WTC11 (cell line): ENCODE data around the gene TXNDC2. TPM values are rescaled to one million over a fixed set of nuclear protein-coding genes. Genes with fewer than 3 reads are reported as not detected.

Source experiments
- ATAC-seq: fragments of 200-7000 bp; cut with Tn5 transposase; 2 replicates; pipeline ENCODE4 v1.10.0; 2021; ENCODE audit warnings: mild to moderate bottlenecking, moderate library complexity
- CTCF ChIA-PET: fragments of 300-600 bp; sonication (Branson Sonifier 250); formaldehyde crosslinking; loops from one replicate; lab custom pipeline; 2021; ENCODE audit warnings: antibody characterized with exemption; lab: Charles Lee
- POLR2A ChIA-PET: fragments of 350-600 bp; sonication (Branson Sonifier 250); formaldehyde crosslinking; loops from one replicate; lab custom pipeline; 2021; ENCODE audit warnings: antibody characterized with exemption; lab: Charles Lee
- DNase-seq: peaks from one replicate; pipeline ENCODE4 v3.0.0; 2021; ENCODE audit warnings: low spot score
- H3K27ac Mint-ChIP-seq: 2 replicates; pipeline ENCODE4 v1.8.0; 2021; ENCODE audit warnings: mixed read lengths
- H3K27me3 Mint-ChIP-seq: 2 replicates; pipeline ENCODE4 v1.8.0; 2021; ENCODE audit warnings: low read depth, mild to moderate bottlenecking, moderate library complexity, mixed read lengths
- H3K36me3 Mint-ChIP-seq: 2 replicates; pipeline ENCODE4 v1.8.0; 2021; ENCODE audit warnings: mixed read lengths
- H3K4me1 Mint-ChIP-seq: 2 replicates; pipeline ENCODE4 v1.8.0; 2022; ENCODE audit warnings: mixed read lengths
- H3K4me3 Mint-ChIP-seq: 2 replicates; pipeline ENCODE4 v1.8.0; 2021; ENCODE audit warnings: mild to moderate bottlenecking, moderate library complexity, mixed read lengths
- H3K9me3 Mint-ChIP-seq: 2 replicates; pipeline ENCODE4 v1.8.0; 2021; ENCODE audit warnings: mixed read lengths
- ATF2 ChIP-seq: sonication (generic); formaldehyde crosslinking; IDR thresholded peaks from 2 replicates; pipeline ENCODE4 v1.8.1; 2022; ENCODE audit warnings: low read depth, missing genetic modification reagents, borderline replicate concordance
- CTCF ChIP-seq: fragments of 200-600 bp; IDR thresholded peaks from 2 replicates; pipeline ENCODE4 v1.8.0; 2022; ENCODE audit warnings: antibody characterized with exemption
- GRHL2 ChIP-seq: fragments of 250-450 bp; sonication (Bioruptor Pico); IDR thresholded peaks from 2 replicates; pipeline ENCODE4 v1.8.0; 2022; ENCODE audit warnings: mild to moderate bottlenecking, moderate library complexity; ENCODE audit not compliant: insufficient replicate concordance, severe bottlenecking
- HMGXB4 ChIP-seq: sonication (generic); formaldehyde crosslinking; IDR thresholded peaks from 2 replicates; pipeline ENCODE4 v1.8.1; 2023; ENCODE audit warnings: mild to moderate bottlenecking, moderate library complexity, missing genetic modification reagents
- MLX ChIP-seq: sonication (generic); formaldehyde crosslinking; IDR thresholded peaks from 2 replicates; pipeline ENCODE4 v1.8.1; 2023; ENCODE audit warnings: mild to moderate bottlenecking, missing genetic modification reagents, moderate library complexity
- MXD4 ChIP-seq: fragments of 250-450 bp; sonication (Bioruptor Pico); IDR thresholded peaks from 2 replicates; pipeline ENCODE4 v1.8.0; 2021; ENCODE audit warnings: mild to moderate bottlenecking, moderate library complexity, borderline replicate concordance
- MYBL2 ChIP-seq: sonication (generic); formaldehyde crosslinking; IDR thresholded peaks from 2 replicates; pipeline ENCODE4 v1.8.1; 2023; ENCODE audit warnings: mild to moderate bottlenecking, moderate library complexity, missing genetic modification reagents
- NR1H2 ChIP-seq: sonication (generic); formaldehyde crosslinking; IDR thresholded peaks from 2 replicates; pipeline ENCODE4 v1.9.0; 2021; ENCODE audit warnings: mild to moderate bottlenecking, moderate library complexity, missing genetic modification reagents
- PRDM15 ChIP-seq: sonication (generic); formaldehyde crosslinking; IDR thresholded peaks from 2 replicates; pipeline ENCODE4 v1.8.0; 2022; ENCODE audit warnings: missing genetic modification reagents
- RELA ChIP-seq: sonication (generic); formaldehyde crosslinking; IDR thresholded peaks from 2 replicates; pipeline ENCODE4 v1.8.1; 2022; ENCODE audit warnings: missing genetic modification reagents, mild to moderate bottlenecking, borderline replicate concordance
- SMAD4 ChIP-seq: sonication (generic); formaldehyde crosslinking; IDR thresholded peaks from 2 replicates; pipeline ENCODE4 v1.8.0; 2022; ENCODE audit warnings: mild to moderate bottlenecking, missing genetic modification reagents
- ZNF317 ChIP-seq: sonication (generic); formaldehyde crosslinking; IDR thresholded peaks from 2 replicates; pipeline ENCODE4 v1.8.1; 2023; ENCODE audit warnings: low read depth, mild to moderate bottlenecking, moderate library complexity, missing genetic modification reagents, borderline replicate concordance
- total RNA-seq: library from RNA; stranded (reverse); gene quantifications from 3 replicates; pipeline ENCODE4 v1.2.3, GENCODE V29; 2021

Gene TXNDC2
- total RNA-seq, 1 experiment from 2014 or later = 0.26 TPM

GRCh38 chr18:9913526-9914333, 28.0 kb downstream of the TXNDC2 start, which contains the start of gene VAPA (continued):
- TF ChIP-seq PRDM15 (CRISPR knock-in tag) = peak; percentile 20; the same call in 1 of the 2 replicates
- TF ChIP-seq SMAD4 (CRISPR knock-in tag) = 0 out of 2 replicates have a peak, but pooled peaks have one; percentile 36
- TF ChIP-seq MLX = no peak
- TF ChIP-seq RELA (CRISPR knock-in tag) = peak; percentile 24; the same call in 1 of the 2 replicates
- TF ChIP-seq MYBL2 (CRISPR knock-in tag) = peak; percentile 34; the same call in 1 of the 2 replicates
- TF ChIP-seq ATF2 (CRISPR knock-in tag) = no peak

GRCh38 chr18:9914334-9914583, 28.5 kb downstream of the TXNDC2 start:
- CTCF ChIA-PET = interaction anchor here (0.5 to 1.3 kb wide), 5 partner anchors 10 to 955 kb away, joined by 3 read pairs; no protein-coding TSS in a partner anchor
- TF ChIP-seq MYBL2 (CRISPR knock-in tag) (peak; percentile 9; the same call in 1 of the 2 replicates), MXD4 (CRISPR knock-in tag) (no peak), ZNF317 (CRISPR knock-in tag) (no peak), CTCF (no peak), GRHL2 (CRISPR knock-in tag) (no peak), HMGXB4 (CRISPR knock-in tag) (0 out of 2 replicates have a peak, but pooled peaks have one; percentile 18), NR1H2 (CRISPR knock-in tag) (no peak)
- Mint-ChIP-seq H3K9me3 (peaks cover 5% of the 10 kb centered on the region; the same call in 1 of the 2 replicates), H3K27ac (no peak overlapping the region), H3K36me3 (no peaks in the 10 kb centered on the region), H3K4me3 (peak overlapping the region; percentile 85), H3K4me1 (peaks cover 23% of the 10 kb centered on the region), H3K27me3 (no peaks in the 10 kb centered on the region)
- POLR2A ChIA-PET = interaction anchor here (1.2 to 1.5 kb wide), 2 partner anchors 11 to 299 kb away, joined by 6 to 7 read pairs; no protein-coding TSS in a partner anchor
- DNase-seq (no peak), ATAC-seq (peak; percentile 3; the same call in 1 of the 2 replicates)
